Measurements from ENCODE around the gene MAP3K13.

Gene MAP3K13

GRCh38 chr3:185362850-185363661, at the start of gene MAP3K13:
Gene MAP3K13, plus strand, starts transcription at chr3:185363136. Its CDS starts 65,446 bp downstream, at chr3:185428582.
- no peak for DNase-seq

DNA sequence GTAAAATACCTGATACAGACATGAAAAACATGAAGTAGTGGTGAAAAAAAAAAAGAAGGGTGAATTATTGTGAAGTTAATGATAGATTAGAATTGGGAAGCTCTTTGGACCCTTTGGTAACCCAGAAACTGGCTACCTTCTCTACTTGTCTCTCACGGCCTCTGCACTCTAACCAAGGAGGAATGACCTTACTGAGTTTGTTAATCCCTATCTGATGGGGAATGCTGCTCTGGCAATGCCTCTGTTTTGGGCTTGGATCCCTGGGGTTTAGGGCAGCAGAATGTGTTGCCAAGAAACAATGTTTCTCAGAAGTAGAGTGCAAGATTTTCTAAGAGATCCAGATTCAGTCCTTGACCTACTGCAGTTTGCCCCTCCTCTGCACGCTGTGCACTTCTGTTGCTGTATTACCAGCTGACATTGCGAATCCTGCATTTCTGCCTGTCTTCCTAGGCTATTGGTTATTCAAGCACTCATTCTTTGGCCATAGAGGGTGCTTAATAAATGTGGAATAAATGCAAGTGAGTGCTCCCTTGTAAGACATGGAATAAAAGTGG, 49.2 kb upstream of the MAP3K13 start:
- no peak for DNase-seq

- no peak for DNase-seq
These were observed 46.1 kb upstream of the MAP3K13 start for GRCh38 chr3:185316740-185317412.

- no peak for DNase-seq
These were observed 45.3 kb upstream of the MAP3K13 start for GRCh38 chr3:185317674-185318073.

DNA sequence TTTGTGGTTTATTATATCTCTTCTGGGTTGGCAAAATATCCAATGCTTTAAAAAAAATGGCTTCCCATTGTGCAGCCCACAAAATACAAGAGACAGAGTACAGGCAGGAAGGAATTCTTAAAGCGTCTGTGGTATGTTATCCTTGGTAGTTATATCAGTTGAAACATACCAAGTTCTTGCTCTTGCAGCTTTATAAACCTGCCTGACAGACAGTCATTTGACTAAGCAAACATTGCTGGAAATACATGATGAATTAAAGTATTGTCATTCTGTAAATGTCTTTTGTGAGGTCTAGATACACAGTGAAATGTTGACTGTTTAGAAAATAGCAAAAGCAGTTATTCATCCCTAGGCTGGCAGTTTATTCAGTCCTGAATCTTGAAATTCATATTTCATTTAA, 44.8 kb upstream of the MAP3K13 start:
- DNase-seq: no peak

- DNase-seq: no peak
These were observed 43.1 kb upstream of the MAP3K13 start for GRCh38 chr3:185319801-185320200.

DNA sequence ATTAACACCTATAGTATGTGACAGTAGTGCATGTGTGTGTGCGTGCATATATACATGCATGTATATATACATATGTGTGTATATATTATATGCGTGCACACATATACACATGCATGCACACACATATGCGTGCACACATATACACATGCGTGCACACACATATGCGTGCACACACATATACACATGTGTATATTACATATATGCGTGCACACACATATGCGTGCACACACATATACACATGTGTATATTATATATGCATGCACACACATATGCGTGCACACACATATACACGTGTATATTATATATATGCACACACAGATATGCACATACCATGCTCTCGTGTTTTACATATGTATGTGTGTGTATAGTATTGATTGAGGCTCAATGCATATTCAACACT, 42.0 kb upstream of the MAP3K13 start:
- DNase-seq: no peak

- no peak for DNase-seq
These were observed 40.7 kb upstream of the MAP3K13 start for GRCh38 chr3:185322101-185322719.

GRCh38 chr3:185325946-185326791, 36.8 kb upstream of the MAP3K13 start:
- DNase-seq: no peak

GRCh38 chr3:185327062-185327461, 35.9 kb upstream of the MAP3K13 start:
- no peak for DNase-seq

- no peak for DNase-seq
These were observed 34.5 kb upstream of the MAP3K13 start for GRCh38 chr3:185328324-185329004.

DNA sequence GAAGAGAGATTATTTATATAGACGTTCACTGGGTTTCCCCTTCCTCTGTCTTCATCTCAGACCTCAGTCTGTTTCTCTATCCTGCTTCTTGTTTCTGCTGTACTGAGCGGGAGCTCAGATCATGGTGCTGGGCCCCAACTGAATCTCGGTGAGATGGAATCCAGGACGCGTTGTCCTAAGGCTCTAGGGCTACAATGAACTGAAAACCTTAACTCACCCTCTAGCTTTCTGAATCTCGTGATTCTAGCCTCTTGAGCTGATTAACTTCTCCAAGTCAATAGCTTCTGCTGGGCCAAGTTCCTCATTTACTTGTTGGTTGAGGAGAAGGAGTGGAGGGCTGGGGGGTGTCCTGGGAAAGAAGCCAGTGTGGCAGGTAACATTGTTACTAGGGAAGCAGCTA, 32.7 kb upstream of the MAP3K13 start:
- DNase-seq: no peak

DNA sequence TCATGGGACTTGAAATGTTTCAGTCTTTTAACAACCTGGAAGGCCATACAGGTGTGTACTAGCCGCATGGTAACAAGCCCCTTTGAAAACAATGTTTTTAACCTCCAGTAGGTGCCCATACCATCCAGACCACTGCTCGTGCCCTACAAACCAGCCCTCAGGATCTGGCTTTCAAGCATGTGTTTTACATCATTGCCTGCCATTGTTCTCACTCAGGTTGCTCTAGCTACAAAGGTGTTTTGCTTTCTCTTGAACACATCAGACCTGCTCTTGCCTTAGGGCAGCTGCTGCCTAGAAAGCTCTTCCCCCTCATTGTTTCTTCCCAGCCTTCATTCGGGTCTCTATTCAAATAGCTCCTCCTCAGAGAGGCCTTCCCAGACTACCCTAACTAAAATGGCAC, 32.3 kb upstream of the MAP3K13 start:
- no peak for DNase-seq

DNA sequence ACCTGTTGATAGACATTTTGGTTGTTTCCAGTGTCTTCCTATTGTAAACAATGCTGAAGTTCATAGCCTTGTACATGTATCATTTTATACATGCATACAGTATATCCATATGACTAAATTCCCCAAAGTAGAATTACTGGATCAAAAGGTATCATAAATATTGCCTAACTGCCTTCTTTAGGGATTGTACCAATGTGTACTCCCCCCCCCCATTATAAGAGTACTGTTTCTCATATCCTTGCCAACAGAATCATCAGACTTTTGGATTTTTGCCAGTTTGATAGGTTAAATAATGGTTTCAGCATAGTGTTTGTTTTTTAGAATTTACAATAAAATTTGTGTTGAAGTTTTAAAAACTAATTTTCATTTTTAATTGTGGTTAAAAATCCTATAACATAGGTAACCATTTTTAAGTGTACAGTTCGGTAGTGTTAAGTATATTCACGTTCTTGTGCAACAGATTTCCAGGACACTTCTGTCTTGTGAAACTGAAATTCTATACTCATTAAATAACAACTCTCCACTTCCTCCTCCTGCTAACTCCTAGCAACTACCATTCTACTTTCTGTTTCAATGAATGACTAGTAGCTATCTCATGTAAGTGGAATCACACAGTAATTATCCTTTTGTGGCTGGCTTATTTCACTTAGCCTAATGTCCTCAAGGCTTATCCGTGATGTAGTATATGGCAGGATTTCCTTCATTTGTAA, 30.8 kb upstream of the MAP3K13 start:
- no peak for DNase-seq

- no peak for DNase-seq
These were observed 27.1 kb upstream of the MAP3K13 start for GRCh38 chr3:185335799-185336198.

DNA sequence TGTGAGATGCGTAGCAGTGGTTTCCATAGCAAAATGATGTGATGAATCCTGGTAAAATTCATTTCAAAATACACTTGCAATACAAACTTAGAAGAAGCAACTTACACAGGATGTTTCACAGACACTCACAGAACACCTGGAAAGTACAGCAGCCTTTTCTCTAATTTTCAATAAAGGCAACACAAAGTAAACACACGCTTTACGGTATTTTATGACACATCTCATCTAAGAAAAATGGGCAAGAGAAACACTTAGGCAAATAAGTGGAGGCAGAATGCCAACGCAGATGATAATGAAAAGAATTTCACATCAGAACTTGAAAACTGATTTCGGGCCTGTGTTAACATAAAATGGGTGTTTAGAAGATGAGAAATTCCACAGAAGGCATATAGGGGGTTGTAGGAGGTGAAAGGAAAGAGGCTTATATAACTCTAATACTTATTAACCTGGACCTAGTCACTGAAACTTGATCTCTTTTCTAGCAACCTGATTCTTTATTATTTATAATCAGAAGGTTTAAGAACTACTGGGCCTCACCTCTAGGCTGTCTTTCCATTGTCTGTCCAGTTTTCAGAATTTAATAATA, 25.6 kb upstream of the MAP3K13 start:
- no peak for DNase-seq

DNA sequence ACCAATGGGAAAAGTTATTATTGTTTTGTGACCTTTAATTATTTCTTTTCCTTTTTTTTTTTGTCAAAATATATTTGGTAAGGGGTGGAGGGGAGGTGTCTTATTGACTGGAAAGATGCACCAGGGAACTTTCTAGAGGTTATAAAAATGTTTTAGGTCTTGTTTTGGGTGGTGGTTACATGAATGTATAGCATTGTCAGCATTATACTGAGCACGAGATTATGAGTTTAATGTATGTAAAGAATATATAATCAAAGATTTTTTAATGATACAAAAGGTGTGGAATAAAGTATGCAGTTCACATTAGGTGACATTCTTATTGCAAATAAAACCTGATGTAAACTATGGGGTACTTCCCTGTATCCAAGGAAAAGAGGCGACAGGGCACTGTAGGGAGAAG, 23.0 kb upstream of the MAP3K13 start:
- no peak for DNase-seq

- DNase-seq: no peak
These were observed 22.2 kb upstream of the MAP3K13 start for GRCh38 chr3:185340751-185341150.

- DNase-seq: no peak
These were observed 21.1 kb upstream of the MAP3K13 start for GRCh38 chr3:185341616-185342458.

Data from cortex of kidney (tissue), 1 donor.